SW480 (cell line): Measurements from ENCODE around the gene ZNF160.
"Not testable (repeated sequence)": the region's sequence is repeated elsewhere in the genome, so short reads cannot be mapped to it uniquely, and the experiment has no call there.

ENCODE experiments used
- DNase-seq: peaks from one replicate; pipeline ENCODE4 v3.0.0-alpha.2; 2016; ENCODE audit warnings: low spot score

Gene ZNF160

GRCh38 chr19:53091413-53092254 is 11.6 kb downstream of the ZNF160 start:
- no peak for DNase-seq

- DNase-seq: no peak
These were observed 15.1 kb downstream of the ZNF160 start for GRCh38 chr19:53088091-53088490.

DNA sequence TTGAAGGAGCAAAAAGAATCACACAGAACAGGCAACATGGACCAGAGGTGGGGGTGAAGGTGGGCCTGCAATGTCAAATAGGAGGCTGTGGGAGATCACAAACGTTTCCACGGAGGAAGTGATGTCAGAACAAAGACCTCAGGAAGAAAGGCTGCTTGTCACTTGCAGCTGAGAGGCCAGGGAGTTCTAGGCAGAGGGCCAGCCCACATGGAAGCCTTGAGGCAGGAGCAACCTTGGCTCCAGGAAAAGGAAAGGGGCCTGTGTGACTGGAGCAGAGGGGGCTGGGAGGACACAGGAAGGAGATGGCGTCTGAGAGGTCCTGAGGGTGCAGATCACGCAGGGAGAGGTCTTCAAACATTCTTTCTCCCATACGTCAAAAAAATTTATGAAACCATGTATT is 16.3 kb downstream of the ZNF160 start:
- no peak for DNase-seq

- DNase-seq: no peak
These were observed 17.7 kb downstream of the ZNF160 start for GRCh38 chr19:53085496-53085895.

GRCh38 chr19:53082929-53083328 is 20.3 kb downstream of the ZNF160 start:
- no peak for DNase-seq

GRCh38 chr19:53079313-53079924 is 23.8 kb downstream of the ZNF160 start:
- no peak for DNase-seq

DNA sequence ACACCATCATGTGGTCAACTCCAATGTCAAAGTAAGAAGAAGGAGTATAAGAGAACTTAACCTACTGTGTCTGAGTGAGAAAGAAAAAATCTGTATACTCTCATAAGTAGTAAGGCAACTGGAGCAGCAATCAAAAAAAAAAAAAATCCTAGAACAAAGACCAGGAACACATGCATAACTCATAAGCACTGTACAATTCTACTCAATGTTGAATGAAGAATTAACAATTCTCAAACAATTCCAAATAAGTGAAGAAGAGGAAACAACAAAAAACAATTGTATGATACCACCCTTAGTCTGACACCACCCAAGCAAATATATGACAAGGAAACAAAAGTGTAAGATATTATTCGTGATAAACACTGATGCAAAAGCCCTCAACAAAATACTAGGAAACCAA is 24.6 kb downstream of the ZNF160 start:
- no peak for DNase-seq

GRCh38 chr19:53076984-53077383 is 26.2 kb downstream of the ZNF160 start:
- no peak for DNase-seq

DNA sequence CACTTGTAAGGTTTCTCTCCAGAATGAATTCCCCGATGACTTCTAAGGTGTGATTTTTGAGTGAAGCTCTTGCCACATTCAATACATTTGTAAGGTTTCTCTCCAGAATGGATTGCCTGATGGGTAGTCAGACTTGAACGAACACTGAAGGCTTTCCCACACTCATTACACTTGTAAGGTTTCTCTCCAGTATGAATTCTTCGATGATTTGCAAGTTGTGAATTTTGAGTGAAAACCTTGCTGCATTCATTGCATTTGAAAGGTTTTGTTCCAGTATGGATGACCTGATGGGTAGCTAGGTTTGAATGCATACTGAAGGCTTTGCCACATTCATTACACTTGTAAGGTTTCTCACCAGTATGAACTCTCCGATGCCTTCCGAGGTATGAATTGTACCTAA is 34.4 kb downstream of the ZNF160 start:
- DNase-seq: no peak

- DNase-seq: no peak
These were observed 35.0 kb downstream of the ZNF160 start for GRCh38 chr19:53068199-53068598.

- no peak for DNase-seq
These were observed 45.2 kb downstream of the ZNF160 start for GRCh38 chr19:53057904-53058580.

DNA sequence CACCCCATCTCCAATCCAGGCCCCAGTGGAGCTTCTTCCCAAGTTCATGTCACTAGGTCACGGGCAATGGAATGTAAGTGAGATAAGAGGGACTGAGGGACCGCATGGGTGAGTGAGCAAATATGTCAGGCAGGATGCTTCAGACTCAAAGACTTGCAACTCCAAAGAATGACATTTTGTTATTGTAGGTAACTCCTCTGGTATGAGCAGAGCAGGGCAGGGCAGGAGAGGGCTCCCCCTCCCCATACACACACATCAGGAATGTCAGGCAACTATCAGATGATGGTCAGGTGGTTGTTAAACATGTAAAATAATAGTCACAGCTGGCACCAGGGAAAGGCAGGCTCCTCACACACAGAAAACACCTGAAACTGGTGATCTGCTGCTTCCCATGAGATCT is 48.1 kb downstream of the ZNF160 start:
- no peak for DNase-seq

DNA sequence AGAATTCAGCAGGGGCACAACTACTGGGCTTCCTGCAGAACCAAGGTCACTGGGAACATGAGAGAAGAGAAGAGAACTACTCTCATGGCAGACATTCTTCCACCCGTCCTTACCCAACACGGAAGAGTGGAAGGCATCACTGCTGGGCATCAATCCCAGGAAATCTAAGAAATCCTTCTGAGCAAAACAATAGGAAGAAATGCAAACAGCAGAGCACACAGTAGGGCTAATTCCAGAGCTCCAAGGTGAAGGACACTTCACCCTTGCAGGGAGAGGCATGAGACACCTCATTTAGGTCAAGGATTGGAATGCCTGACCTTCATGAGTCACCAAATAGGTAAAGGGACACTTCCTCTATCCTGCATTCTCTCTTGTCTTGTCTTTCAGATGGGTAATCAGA is 55.8 kb downstream of the ZNF160 start:
- DNase-seq: no peak

DNA sequence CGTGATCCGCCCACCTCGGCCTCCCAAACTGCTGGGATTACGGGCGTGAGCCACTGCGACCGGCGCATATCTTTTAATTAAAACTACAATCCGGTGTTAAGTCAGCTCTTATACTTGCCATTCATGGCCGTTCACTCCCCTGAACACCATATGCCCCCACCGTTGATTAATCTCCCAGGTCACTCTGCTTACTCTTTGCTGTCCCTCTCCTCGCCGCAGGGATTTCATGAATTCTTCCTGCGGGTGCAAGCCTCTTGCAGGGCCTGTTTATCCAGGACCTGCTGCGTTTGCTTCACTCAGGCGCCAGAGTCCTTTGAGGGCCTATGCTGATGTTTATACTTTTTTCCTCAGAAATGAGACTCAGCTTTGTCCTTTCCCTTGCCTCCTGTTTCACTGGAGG is 57.7 kb downstream of the ZNF160 start:
- no peak for DNase-seq

GRCh38 chr19:53041366-53041765 is 61.9 kb downstream of the ZNF160 start:
- DNase-seq: no peak

GRCh38 chr19:53037101-53038097 is 65.8 kb downstream of the ZNF160 start:
- DNase-seq: no peak

- no peak for DNase-seq
These were observed 68.1 kb downstream of the ZNF160 start for GRCh38 chr19:53034948-53035675.

DNA sequence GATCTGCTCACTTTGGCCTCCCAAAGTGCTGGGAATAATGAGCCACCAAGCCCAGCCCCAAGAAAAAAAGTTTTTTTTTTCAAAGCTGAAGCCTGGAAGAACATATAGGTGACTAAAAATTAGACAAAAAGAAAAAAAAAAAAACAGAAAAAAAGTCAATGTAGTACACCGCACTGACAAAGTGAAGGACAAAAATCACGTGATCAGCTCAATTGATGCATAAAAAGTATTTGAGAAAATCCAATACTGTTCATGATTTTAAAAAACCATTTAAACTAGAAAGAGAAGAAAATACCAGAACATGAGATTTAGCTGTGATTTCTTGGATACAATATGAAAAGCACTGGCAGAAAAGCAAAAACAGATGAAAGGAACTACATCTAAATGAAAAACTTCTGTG is 69.2 kb downstream of the ZNF160 start:
- no peak for DNase-seq

GRCh38 chr19:53028306-53028705 is 74.9 kb downstream of the ZNF160 start:
- not testable (repeated sequence) for DNase-seq

- no peak for DNase-seq
These were observed 83.5 kb downstream of the ZNF160 start for GRCh38 chr19:53019684-53020083.
